ENCODE measurements around the gene FCGR3B.
"Not testable (repeated sequence)": the region's sequence is repeated elsewhere in the genome, so short reads cannot be mapped to it uniquely, and the experiment has no call there.

- TF ChIP-seq CTCF, POLR2A (IDR thresholded peaks at IDR 0.05): not testable (repeated sequence)
These were observed 43.9 kb upstream of the FCGR3B start for GRCh38 chr1:161674908-161675307.

Measured in thyroid gland (tissue), 4 donors.